ENCODE measurements around the gene PNKP. TPM values are rescaled to one million over a fixed set of nuclear protein-coding genes. Genes with fewer than 3 reads are reported as not detected.

PNKP gene
- total and polyA plus RNA-seq, 9 of the 15 experiments (the other 6 are each of a cell fraction or from before 2014, with no cell fraction given) = 2.8 to 85.4 (median 25.3) TPM

GRCh38 chr19:49869484-49870308 lies 2.3 kb upstream of the PNKP start (continued):
- TF ChIP-seq ZMIZ1 (IDR thresholded peaks at IDR 0.05; ENCODE audit: low read depth in 2 of 2, low read length in 2 of 2) (peak; percentile 21 to 26; a peak in 1 of 4 replicates), CEBPB (tag; IDR thresholded peaks at IDR 0.05) (no peak), FOXP1 (CRISPR knock-in tag; IDR thresholded peaks at IDR 0.05) (peak; percentile 46; the same call in 1 of the 2 replicates), CREB3L1 (IDR thresholded peaks at IDR 0.05; ENCODE audit: borderline replicate concordance, low read depth) (peak; percentile 19; the same call in 1 of the 2 replicates), ZBTB12 (CRISPR knock-in tag; IDR thresholded peaks at IDR 0.05) (no peak), ZBTB17 (CRISPR knock-in tag; IDR thresholded peaks at IDR 0.05) (peak; percentile 29; the same call in 1 of the 2 replicates), BACH1 (tag; IDR thresholded peaks at IDR 0.05) (no peak), SMARCA5 (IDR thresholded peaks at IDR 0.05) (no peak), SLC30A9 (CRISPR knock-in tag; IDR thresholded peaks at IDR 0.05) (no peak), CBFA2T3 (IDR thresholded peaks at IDR 0.05) (no peak), RCOR1 (IDR thresholded peaks at IDR 0.05; ENCODE audit: borderline replicate concordance in 1 of 2, low read depth in 2 of 2, low read length in 2 of 2) (peak in 1 of 2 experiments; percentile 62; a peak in 1 of 4 replicates), TFE3 (CRISPR knock-in tag; IDR thresholded peaks at IDR 0.05) (no peak), ZNF224 (CRISPR knock-in tag; IDR thresholded peaks at IDR 0.05) (no peak), MYC (IDR thresholded peaks at IDR 0.05; ENCODE audit: low read depth, low read length) (0 out of 2 replicates have a peak, but pooled peaks have one; percentile 5), MYC (CRISPR knock-in tag; IDR thresholded peaks at IDR 0.05; ENCODE audit: borderline replicate concordance, low read depth) (no peak; the same call in 1 of the 2 replicates), GTF2F1 (IDR thresholded peaks at IDR 0.05; ENCODE audit: low read depth, low read length) (peak; percentile 81; the same call in 1 of the 2 replicates), SIN3B (IDR thresholded peaks at IDR 0.05; ENCODE audit: low read depth) (no peak), RFX1 (IDR thresholded peaks at IDR 0.05) (peak; percentile 80; the same call in 1 of the 2 replicates), MTA1 (IDR thresholded peaks at IDR 0.05; ENCODE audit: borderline replicate concordance) (no peak), HDAC6 (IDR thresholded peaks at IDR 0.05; ENCODE audit: low read depth, low read length) (no peak), POU5F1 (IDR thresholded peaks at IDR 0.05; ENCODE audit: borderline replicate concordance, low read depth, low read length, partially characterized antibody) (no peak)
